ENCODE measurements around the gene PTPN5. TPM values are rescaled to one million over a fixed set of nuclear protein-coding genes. Genes with fewer than 3 reads are reported as not detected.

The PTPN5 gene
- total and polyA plus RNA-seq, 10 donors, result 0.08 to 2.0 (median 0.26) TPM; not detected in 1

GRCh38 chr11:18750944-18751343 lies 40.7 kb downstream of the PTPN5 start:
- WGBS, 5 donors, result 67 to 84% (median 79%) methylated on average over 3 of the region's 3 CpGs
- Histone ChIP-seq H3K36me3 (no peaks in the 10 kb centered on the region), H3K4me1 (no peaks in the 10 kb centered on the region), H3K9me3 (no peaks in the 10 kb centered on the region), H3K4me3 (no peak overlapping the region), H3K27ac (no peak overlapping the region), H3K27me3 (replicated peaks in 1 of 7) (no peaks in the 10 kb centered on the region)
- TF ChIP-seq POLR2AphosphoS5 (IDR thresholded peaks at IDR 0.05) (no peak), CTCF (IDR thresholded peaks at IDR 0.05 in 8 of 11, conservative IDR thresholded peaks at IDR 0.05 in 3 of 11) (no peak), POLR2A (IDR thresholded peaks at IDR 0.05) (no peak)
- intact Hi-C loops (cut with DNase I; ENCODE audit: low total_unique reads), result no loop called here
- DNase-seq, result no peak

GRCh38 chr11:18749681-18750319 lies 41.8 kb downstream of the PTPN5 start:
- H3K36me3 ChIP-seq, result no peaks in the 10 kb centered on the region
- H3K4me1 ChIP-seq, result no peaks in the 10 kb centered on the region
- H3K27me3 ChIP-seq (replicated peaks in 1 of 7), result no peaks in the 10 kb centered on the region
- intact Hi-C loops (cut with DNase I; ENCODE audit: low total_unique reads), result no loop called here
- no peak for DNase-seq
- no peak overlapping the region for H3K27ac ChIP-seq
- TF ChIP-seq POLR2AphosphoS5 (IDR thresholded peaks at IDR 0.05) (no peak), CTCF (IDR thresholded peaks at IDR 0.05 in 8 of 11, conservative IDR thresholded peaks at IDR 0.05 in 3 of 11) (no peak), POLR2A (IDR thresholded peaks at IDR 0.05) (no peak)
- H3K4me3 ChIP-seq, result no peak overlapping the region
- 60 to 76% (median 71%) methylated on average over 11 to 12 of the region's 12 CpGs for WGBS, 5 donors
- H3K9me3 ChIP-seq, result no peaks in the 10 kb centered on the region

- H3K27ac ChIP-seq, result no peak overlapping the region
- WGBS, 5 donors, result 84 to 93% (median 87%) methylated on average over 13 of the region's 13 CpGs
- no peaks in the 10 kb centered on the region for H3K36me3 ChIP-seq
- intact Hi-C loops (cut with DNase I; ENCODE audit: low total_unique reads), result no loop called here
- no peaks in the 10 kb centered on the region for H3K9me3 ChIP-seq
- H3K4me3 ChIP-seq, result no peak overlapping the region
- no peak for DNase-seq
- H3K27me3 ChIP-seq (replicated peaks in 1 of 7), result no peaks in the 10 kb centered on the region
- TF ChIP-seq CTCF (IDR thresholded peaks at IDR 0.05 in 8 of 11, conservative IDR thresholded peaks at IDR 0.05 in 3 of 11) (no peak), POLR2AphosphoS5 (IDR thresholded peaks at IDR 0.05) (no peak), POLR2A (IDR thresholded peaks at IDR 0.05) (no peak)
- no peaks in the 10 kb centered on the region for H3K4me1 ChIP-seq
These were observed 42.7 kb downstream of the PTPN5 start for GRCh38 chr11:18748766-18749365.

- H3K4me3 ChIP-seq, result no peak overlapping the region
- TF ChIP-seq CTCF (IDR thresholded peaks at IDR 0.05 in 8 of 11, conservative IDR thresholded peaks at IDR 0.05 in 3 of 11) (no peak), POLR2AphosphoS5 (IDR thresholded peaks at IDR 0.05) (no peak), POLR2A (IDR thresholded peaks at IDR 0.05) (no peak)
- H3K36me3 ChIP-seq, result no peaks in the 10 kb centered on the region
- intact Hi-C loops (cut with DNase I; ENCODE audit: low total_unique reads), result no loop called here
- no peaks in the 10 kb centered on the region for H3K27me3 ChIP-seq (replicated peaks in 1 of 7)
- DNase-seq, result no peak
- no peaks in the 10 kb centered on the region for H3K9me3 ChIP-seq
- WGBS, 5 donors, result 81 to 89% (median 86%) methylated on average over 6 of the region's 6 CpGs
- H3K4me1 ChIP-seq, result no peaks in the 10 kb centered on the region
- H3K27ac ChIP-seq, result no peak overlapping the region
These were observed 46.3 kb downstream of the PTPN5 start for GRCh38 chr11:18745251-18745650.
